Liver (tissue), 9 donors: ENCODE data around the gene LGR6. TPM values are rescaled to one million over a fixed set of nuclear protein-coding genes. Genes with fewer than 3 reads are reported as not detected.

Source experiments
- DNase-seq: peaks from one replicate; pipeline ENCODE4 v3.0.0-alpha.2; 2017; ENCODE audit warnings: low spot score
- H3K27ac ChIP-seq, 2 donors: one replicate each; pipeline ENCODE4 v1.7.0; 2013; ENCODE audit warnings: inconsistent platforms in 2 of 2, low read length in 2 of 2, control low read depth in 1 of 2, low read depth in 1 of 2, mild to moderate bottlenecking in 1 of 2
- H3K27me3 ChIP-seq, 4 donors: one replicate each; pipeline versions ENCODE4 v1.6.1 to v1.7.0; 2013; ENCODE audit warnings: low read length in 3 of 4, inconsistent platforms in 1 of 4, mild to moderate bottlenecking in 1 of 4, moderate library complexity in 1 of 4; ENCODE audit not compliant: control insufficient read depth in 4 of 4, insufficient read depth in 4 of 4
- H3K36me3 ChIP-seq, 4 donors: one replicate each; pipeline versions ENCODE4 v1.6.1 to v1.7.0; 2013; ENCODE audit warnings: low read length in 3 of 4, mild to moderate bottlenecking in 3 of 4, low read depth in 1 of 4, moderate library complexity in 1 of 4; ENCODE audit not compliant: control insufficient read depth in 4 of 4, insufficient read depth in 3 of 4
- H3K4me1 ChIP-seq, 4 donors: one replicate each; pipeline versions ENCODE4 v1.6.1 to v1.7.0; 2013; ENCODE audit warnings: low read length in 3 of 4, mild to moderate bottlenecking in 3 of 4, moderate library complexity in 1 of 4; ENCODE audit not compliant: control insufficient read depth in 4 of 4, insufficient read depth in 4 of 4
- H3K4me3 ChIP-seq, 3 donors: one replicate each; pipeline versions ENCODE4 v1.6.1 to v1.7.0; 2013; ENCODE audit warnings: low read length in 3 of 3, control low read depth in 1 of 3, low read depth in 1 of 3, mild to moderate bottlenecking in 1 of 3
- H3K9ac ChIP-seq, 2 donors: one replicate each; pipeline ENCODE4 v1.7.0; 2013; ENCODE audit warnings: low read length in 2 of 2, mild to moderate bottlenecking in 2 of 2, moderate library complexity in 2 of 2, control low read depth in 1 of 2, low read depth in 1 of 2
- H3K9me3 ChIP-seq, 4 donors: one replicate each; pipeline versions ENCODE4 v1.6.1 to v1.7.0; 2013; ENCODE audit warnings: low read length in 3 of 4; ENCODE audit not compliant: control insufficient read depth in 4 of 4
- EGR1 ChIP-seq, 2 donors: IDR thresholded peaks; 2 replicates each; pipeline ENCODE4 v1.6.1; 2016 to 2018; ENCODE audit warnings: antibody characterized with exemption in 2 of 2, low read depth in 2 of 2
- FOXA2 ChIP-seq: IDR thresholded peaks from 2 replicates; pipeline ENCODE4 v1.6.1; 2016; ENCODE audit warnings: antibody characterized with exemption
- GABPA ChIP-seq, 2 donors: IDR thresholded peaks in 1 of 2; conservative IDR thresholded peaks in 1 of 2; 2 replicates each; pipeline ENCODE4 v1.6.1; 2016; ENCODE audit warnings: antibody characterized with exemption in 2 of 2, mild to moderate bottlenecking in 1 of 2, moderate library complexity in 1 of 2
- HNF4A ChIP-seq, 2 donors: conservative IDR thresholded peaks; 2 replicates each; pipeline ENCODE4 v1.6.1; 2016; ENCODE audit warnings: antibody characterized with exemption in 2 of 2, mild to moderate bottlenecking in 2 of 2
- HNF4G ChIP-seq: IDR thresholded peaks from 2 replicates; pipeline ENCODE4 v1.6.1; 2016; ENCODE audit warnings: antibody characterized with exemption
- JUND ChIP-seq, 2 donors: IDR thresholded peaks; 2 replicates each; pipeline ENCODE4 v1.6.1; 2016; ENCODE audit warnings: antibody characterized with exemption in 2 of 2
- RAD21 ChIP-seq, 2 donors: IDR thresholded peaks; 2 replicates each; pipeline ENCODE4 v1.6.1; 2016; ENCODE audit warnings: antibody characterized with exemption in 2 of 2, mild to moderate bottlenecking in 2 of 2
- RXRA ChIP-seq, 2 donors: IDR thresholded peaks; 2 replicates each; pipeline ENCODE4 v1.6.1; 2017 to 2018; ENCODE audit warnings: antibody characterized with exemption in 2 of 2, mild to moderate bottlenecking in 1 of 2
- SP1 ChIP-seq: IDR thresholded peaks from 2 replicates; pipeline ENCODE4 v1.6.1; 2018; ENCODE audit warnings: antibody characterized with exemption, mild to moderate bottlenecking
- TAF1 ChIP-seq: conservative IDR thresholded peaks from 2 replicates; pipeline ENCODE4 v1.6.1; 2016; ENCODE audit warnings: antibody characterized with exemption, mild to moderate bottlenecking
- YY1 ChIP-seq: IDR thresholded peaks from 2 replicates; pipeline ENCODE4 v1.6.1; 2016; ENCODE audit warnings: antibody characterized with exemption, mild to moderate bottlenecking
- WGBS: extraction: QIAGEN DNeasy Blood & Tissue Kit; methylation state at CpG from one replicate; pipeline ENCODE4 v1.1.7; 2013; 5-methylcytosine and 5-hydroxymethylcytosine counted together
- polyA plus RNA-seq, 2 donors: library from polyadenylated mRNA; stranded (reverse) in 1 of 2; unstranded in 1 of 2; fragments of 200-250 nt in 1 of 2; fragments of >200 nt in 1 of 2; fragmentation: Nextera tagmentation in 1 of 2; extraction: Ambion mirVana in 1 of 2; gene quantifications; one replicate each; pipeline versions ENCODE4 v1.2.1 to v1.2.3, GENCODE V29; 2013 to 2015
- total RNA-seq, 2 donors: library from RNA; depleted of rRNA; stranded (reverse); fragments of >200 nt; gene quantifications; one replicate each; pipeline ENCODE4 v1.2.3, GENCODE V29; 2014
- TF ChIP-seq, protein P1 (sequence below): IDR thresholded peaks from 2 replicates; pipeline ENCODE4 v1.6.1; 2016; ENCODE audit warnings: antibody characterized with exemption, mild to moderate bottlenecking
- TF ChIP-seq, protein P2 (sequence below): fragments of 150-350 bp; IDR thresholded peaks from 2 replicates; pipeline ENCODE4 v1.5.1; 2017; ENCODE audit warnings: improper control_type of control experiment, low read depth, low read length; ENCODE audit not compliant: missing input control
- TF ChIP-seq, protein P3 (sequence below): IDR thresholded peaks from 2 replicates; pipeline ENCODE4 v1.6.1; 2016; ENCODE audit warnings: antibody characterized with exemption
- donor health status: healthy.
- donor health status: healthy.
- donor health status: healthy.
- donor health status: healthy.
- donor health status: healthy.

LGR6 gene
- total and polyA plus RNA-seq, 4 donors, result 0.05 to 1.2 (median 0.75) TPM

DNA sequence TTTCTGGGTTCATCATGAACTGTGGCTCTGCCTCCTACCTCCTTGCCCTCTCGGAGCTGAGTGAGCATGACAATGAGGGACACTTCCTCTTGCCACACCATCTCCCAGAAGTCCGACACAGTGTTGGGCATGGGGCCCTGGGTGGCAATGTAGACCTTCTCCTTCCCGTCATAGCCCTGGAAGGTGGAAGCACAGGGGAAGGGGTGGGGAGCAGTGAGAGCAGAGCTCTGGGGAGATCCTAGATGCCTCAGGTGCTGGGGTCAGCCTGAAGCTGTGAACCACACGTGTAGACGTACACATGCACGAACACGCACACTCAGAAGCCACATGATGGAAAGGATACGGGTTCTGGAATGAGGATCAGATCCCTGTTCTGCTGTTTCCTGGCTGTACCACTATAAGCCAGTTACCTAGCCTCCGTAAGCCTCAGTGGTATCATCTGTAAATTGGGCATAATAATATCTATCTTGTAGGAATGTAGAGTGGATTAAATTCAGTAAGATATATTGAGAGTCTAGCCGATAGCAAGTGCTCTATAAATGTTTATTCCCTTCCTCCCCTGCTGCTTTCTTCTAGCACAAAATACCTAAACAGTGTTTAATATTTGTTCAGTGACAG lies 39.3 kb upstream of the LGR6 start:
- Histone ChIP-seq H3K9ac (no peak overlapping the region), H3K27me3 (no peaks in the 10 kb centered on the region), H3K27ac (no peak overlapping the region), H3K36me3 (no peaks in the 10 kb centered on the region), H3K4me3 (no peak overlapping the region), H3K4me1 (peaks cover 0 to 7% (median under 1%) of the 10 kb centered on the region in 4 donors), H3K9me3 (no peaks in the 10 kb centered on the region)
- no peak for TF ChIP-seq JUND (IDR thresholded peaks at IDR 0.05)
- TF ChIP-seq RXRA (IDR thresholded peaks at IDR 0.05), result no peak
- TF ChIP-seq, protein P1, sequence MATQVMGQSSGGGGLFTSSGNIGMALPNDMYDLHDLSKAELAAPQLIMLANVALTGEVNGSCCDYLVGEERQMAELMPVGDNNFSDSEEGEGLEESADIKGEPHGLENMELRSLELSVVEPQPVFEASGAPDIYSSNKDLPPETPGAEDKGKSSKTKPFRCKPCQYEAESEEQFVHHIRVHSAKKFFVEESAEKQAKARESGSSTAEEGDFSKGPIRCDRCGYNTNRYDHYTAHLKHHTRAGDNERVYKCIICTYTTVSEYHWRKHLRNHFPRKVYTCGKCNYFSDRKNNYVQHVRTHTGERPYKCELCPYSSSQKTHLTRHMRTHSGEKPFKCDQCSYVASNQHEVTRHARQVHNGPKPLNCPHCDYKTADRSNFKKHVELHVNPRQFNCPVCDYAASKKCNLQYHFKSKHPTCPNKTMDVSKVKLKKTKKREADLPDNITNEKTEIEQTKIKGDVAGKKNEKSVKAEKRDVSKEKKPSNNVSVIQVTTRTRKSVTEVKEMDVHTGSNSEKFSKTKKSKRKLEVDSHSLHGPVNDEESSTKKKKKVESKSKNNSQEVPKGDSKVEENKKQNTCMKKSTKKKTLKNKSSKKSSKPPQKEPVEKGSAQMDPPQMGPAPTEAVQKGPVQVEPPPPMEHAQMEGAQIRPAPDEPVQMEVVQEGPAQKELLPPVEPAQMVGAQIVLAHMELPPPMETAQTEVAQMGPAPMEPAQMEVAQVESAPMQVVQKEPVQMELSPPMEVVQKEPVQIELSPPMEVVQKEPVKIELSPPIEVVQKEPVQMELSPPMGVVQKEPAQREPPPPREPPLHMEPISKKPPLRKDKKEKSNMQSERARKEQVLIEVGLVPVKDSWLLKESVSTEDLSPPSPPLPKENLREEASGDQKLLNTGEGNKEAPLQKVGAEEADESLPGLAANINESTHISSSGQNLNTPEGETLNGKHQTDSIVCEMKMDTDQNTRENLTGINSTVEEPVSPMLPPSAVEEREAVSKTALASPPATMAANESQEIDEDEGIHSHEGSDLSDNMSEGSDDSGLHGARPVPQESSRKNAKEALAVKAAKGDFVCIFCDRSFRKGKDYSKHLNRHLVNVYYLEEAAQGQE, result no peak
- TF ChIP-seq SP1, result no peak
- no peak for TF ChIP-seq HNF4A (conservative IDR thresholded peaks at IDR 0.05)
- no peak for TF ChIP-seq GABPA (IDR thresholded peaks at IDR 0.05 in 1 of 2, conservative IDR thresholded peaks at IDR 0.05 in 1 of 2)
- no peak for TF ChIP-seq FOXA2
- TF ChIP-seq TAF1, result no peak
- no peak for TF ChIP-seq HNF4G
- TF ChIP-seq YY1, result no peak
- no peak for TF ChIP-seq EGR1 (IDR thresholded peaks at IDR 0.05; ENCODE audit: low read depth in 2 of 2)
- TF ChIP-seq, protein P2, sequence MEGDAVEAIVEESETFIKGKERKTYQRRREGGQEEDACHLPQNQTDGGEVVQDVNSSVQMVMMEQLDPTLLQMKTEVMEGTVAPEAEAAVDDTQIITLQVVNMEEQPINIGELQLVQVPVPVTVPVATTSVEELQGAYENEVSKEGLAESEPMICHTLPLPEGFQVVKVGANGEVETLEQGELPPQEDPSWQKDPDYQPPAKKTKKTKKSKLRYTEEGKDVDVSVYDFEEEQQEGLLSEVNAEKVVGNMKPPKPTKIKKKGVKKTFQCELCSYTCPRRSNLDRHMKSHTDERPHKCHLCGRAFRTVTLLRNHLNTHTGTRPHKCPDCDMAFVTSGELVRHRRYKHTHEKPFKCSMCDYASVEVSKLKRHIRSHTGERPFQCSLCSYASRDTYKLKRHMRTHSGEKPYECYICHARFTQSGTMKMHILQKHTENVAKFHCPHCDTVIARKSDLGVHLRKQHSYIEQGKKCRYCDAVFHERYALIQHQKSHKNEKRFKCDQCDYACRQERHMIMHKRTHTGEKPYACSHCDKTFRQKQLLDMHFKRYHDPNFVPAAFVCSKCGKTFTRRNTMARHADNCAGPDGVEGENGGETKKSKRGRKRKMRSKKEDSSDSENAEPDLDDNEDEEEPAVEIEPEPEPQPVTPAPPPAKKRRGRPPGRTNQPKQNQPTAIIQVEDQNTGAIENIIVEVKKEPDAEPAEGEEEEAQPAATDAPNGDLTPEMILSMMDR, result no peak
- TF ChIP-seq, protein P3, sequence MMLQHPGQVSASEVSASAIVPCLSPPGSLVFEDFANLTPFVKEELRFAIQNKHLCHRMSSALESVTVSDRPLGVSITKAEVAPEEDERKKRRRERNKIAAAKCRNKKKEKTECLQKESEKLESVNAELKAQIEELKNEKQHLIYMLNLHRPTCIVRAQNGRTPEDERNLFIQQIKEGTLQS, result no peak
- no peak for DNase-seq
- WGBS, result 93% methylated on average over 10 of the region's 10 CpGs

DNA sequence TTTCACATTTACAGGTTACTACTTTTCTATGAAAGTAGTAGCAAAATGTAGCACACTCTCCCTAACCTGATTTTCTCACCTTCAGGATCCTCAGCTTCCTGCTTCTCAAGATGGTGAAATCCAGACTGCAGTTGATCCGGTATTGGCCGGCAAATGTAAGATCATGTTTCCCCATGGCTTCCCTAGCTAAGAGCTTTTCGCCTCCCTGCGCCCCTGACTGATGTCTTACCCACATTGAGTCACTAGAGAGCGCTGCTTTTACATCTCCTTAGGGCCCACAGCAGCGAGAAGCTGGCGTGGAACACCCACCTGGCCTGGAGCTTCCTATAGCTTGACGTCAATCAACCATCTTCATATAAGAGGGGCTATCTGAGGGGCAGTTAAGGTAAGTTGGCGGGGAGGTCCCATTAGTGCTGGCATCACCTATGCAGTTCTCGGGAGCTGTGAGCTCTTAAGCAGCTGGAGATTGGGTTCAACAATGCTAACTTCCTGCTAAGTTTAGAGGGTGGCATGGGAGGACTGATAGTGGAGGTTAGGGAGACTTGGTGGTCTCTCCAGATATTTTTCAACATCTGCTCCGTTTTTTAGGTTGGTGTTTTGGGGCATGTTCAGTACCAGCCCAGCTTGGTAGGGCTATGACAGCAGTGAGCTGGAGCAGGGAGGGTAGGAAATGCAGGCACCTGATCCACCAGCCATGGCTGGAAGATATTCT lies 38.7 kb upstream of the LGR6 start:
- Histone ChIP-seq H3K9me3 (no peaks in the 10 kb centered on the region), H3K27me3 (no peaks in the 10 kb centered on the region), H3K36me3 (no peaks in the 10 kb centered on the region), H3K4me3 (no peak overlapping the region), H3K9ac (no peak overlapping the region), H3K4me1 (peaks cover 0 to 7% (median under 1%) of the 10 kb centered on the region in 4 donors), H3K27ac (no peak overlapping the region)
- WGBS, result 55% methylated on average over 11 of the region's 11 CpGs
- no peak for TF ChIP-seq SP1
- TF ChIP-seq, protein P2, result peak; percentile 29
- TF ChIP-seq, protein P3, result no peak
- TF ChIP-seq RAD21 (IDR thresholded peaks at IDR 0.05), result peak in 1 of 2 donors; percentile 57
- no peak for DNase-seq
